Camera-type eye (tissue), 1 donor: ENCODE data around the gene AGXT2. TPM values are rescaled to one million over a fixed set of nuclear protein-coding genes. Genes with fewer than 3 reads are reported as not detected.

ENCODE experiments used
- total RNA-seq: library from RNA; depleted of rRNA; stranded (reverse); fragments of >200 nt; gene quantifications from one replicate; pipeline ENCODE4 v1.2.3, GENCODE V29; 2014

AGXT2 gene, protein sequence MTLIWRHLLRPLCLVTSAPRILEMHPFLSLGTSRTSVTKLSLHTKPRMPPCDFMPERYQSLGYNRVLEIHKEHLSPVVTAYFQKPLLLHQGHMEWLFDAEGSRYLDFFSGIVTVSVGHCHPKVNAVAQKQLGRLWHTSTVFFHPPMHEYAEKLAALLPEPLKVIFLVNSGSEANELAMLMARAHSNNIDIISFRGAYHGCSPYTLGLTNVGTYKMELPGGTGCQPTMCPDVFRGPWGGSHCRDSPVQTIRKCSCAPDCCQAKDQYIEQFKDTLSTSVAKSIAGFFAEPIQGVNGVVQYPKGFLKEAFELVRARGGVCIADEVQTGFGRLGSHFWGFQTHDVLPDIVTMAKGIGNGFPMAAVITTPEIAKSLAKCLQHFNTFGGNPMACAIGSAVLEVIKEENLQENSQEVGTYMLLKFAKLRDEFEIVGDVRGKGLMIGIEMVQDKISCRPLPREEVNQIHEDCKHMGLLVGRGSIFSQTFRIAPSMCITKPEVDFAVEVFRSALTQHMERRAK
- not detected for total RNA-seq

DNA sequence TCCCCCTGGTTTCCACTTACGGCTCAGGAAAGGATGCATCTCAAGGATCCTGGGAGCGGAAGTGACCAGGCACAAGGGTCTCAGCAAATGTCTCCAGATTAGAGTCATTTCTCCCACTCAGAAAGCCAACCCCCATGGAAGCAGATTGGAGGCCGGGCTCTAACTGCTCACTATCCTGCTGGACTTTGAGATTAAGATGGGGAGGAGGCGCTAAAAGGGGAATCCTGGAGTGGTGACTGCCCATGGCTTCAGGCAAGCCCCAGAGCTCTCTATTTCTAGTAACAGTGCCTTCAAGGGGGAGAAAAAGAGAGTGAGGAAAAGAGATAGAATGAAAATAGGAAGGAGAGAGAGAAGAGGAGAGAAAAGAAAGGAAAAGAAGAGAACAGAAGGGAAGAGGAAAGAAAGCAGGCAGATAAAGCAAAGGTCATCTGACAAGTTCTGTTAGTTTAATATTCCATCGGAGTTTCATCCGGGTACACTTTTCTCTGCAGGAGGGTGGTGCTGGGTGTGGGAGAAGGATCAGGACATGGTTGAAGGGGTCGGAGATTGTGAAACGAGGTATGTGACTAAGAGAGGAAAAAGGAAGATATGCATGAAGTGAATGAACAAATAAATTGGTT lies at the start of gene AGXT2:
TSS of gene AGXT2 (minus strand) at position 165 of the 620 bp plus-strand sequence. CDS start at position 108, 57 bp downstream.

Other genes starting within 250 kb of the AGXT2 start
- 2.9 TPM for gene TTC23L, start 208.8 kb downstream of the AGXT2 start, total RNA-seq
- 33.5 TPM for gene RAD1, start 132.4 kb downstream of the AGXT2 start, total RNA-seq
- gene BRIX1, start 132.2 kb downstream of the AGXT2 start, total RNA-seq = 27.3 TPM
- gene DNAJC21, start 118.4 kb downstream of the AGXT2 start, total RNA-seq = 44.5 TPM
- 1.9 TPM for gene PRLR, start 182.5 kb upstream of the AGXT2 start, total RNA-seq